ENCODE results near the gene TP53I13. TPM values are rescaled to one million over a fixed set of nuclear protein-coding genes. Genes with fewer than 3 reads are reported as not detected.

Gene TP53I13
- total RNA-seq, 1 experiment from 2014 or later = 33.3 TPM

DNA sequence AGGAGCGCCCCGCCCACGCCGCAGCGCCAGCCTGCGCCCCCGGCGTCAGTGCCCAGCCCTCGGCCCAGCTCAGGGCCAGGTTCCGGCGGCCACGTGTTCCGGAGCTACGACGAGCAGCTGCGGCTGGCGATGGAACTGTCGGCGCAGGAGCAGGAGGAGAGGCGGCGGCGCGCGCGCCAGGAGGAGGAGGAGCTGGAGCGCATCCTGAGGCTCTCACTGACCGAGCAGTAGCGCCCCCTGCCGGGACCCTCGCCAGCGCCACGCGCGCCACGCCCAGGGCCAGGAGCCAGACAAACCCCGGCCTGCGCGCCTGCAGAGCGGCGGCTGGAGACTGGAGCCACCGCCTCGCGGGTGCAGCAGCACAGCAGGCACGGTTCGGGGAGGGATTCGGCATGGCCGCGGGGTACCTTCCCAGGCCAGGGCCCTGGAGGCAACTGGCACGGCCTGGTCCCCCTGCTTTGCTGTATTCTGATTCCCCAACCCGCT is 44.9 kb downstream of the TP53I13 start:
- no peaks in the 10 kb centered on the region for H3K9me2 ChIP-seq (ENCODE audit: insufficient read depth)
- H4K20me1 ChIP-seq (ENCODE audit: insufficient read depth) = no peaks in the 10 kb centered on the region
- no peak for ATAC-seq
- RAD21 ChIA-PET (ENCODE audit: low non-redundant PET in 1 of 2, low total read pairs in 2 of 2, uncharacterized antibody in 2 of 2, unreplicated experiment in 2 of 2) = interaction anchor here in 1 of 2 experiments (0.7 kb wide), 1 partner anchor 52 kb away, joined by 4 read pairs; no protein-coding TSS in a partner anchor
- H3K27ac ChIP-seq (ENCODE audit: low read depth, low read length) = no peak overlapping the region
- no peaks in the 10 kb centered on the region for H3K9me3 ChIP-seq (ENCODE audit: control insufficient read depth in 1 of 2, insufficient read depth in 1 of 2, low read depth in 1 of 2, low read length in 2 of 2)
- H3K4me1 ChIP-seq (ENCODE audit: control insufficient read depth in 1 of 2, insufficient read depth in 2 of 2, low read length in 2 of 2) = peaks cover 11 to 27% of the 10 kb centered on the region in 2 experiments
- H3K36me3 ChIP-seq (ENCODE audit: control insufficient read depth in 1 of 2, insufficient read depth in 2 of 2, low read length in 2 of 2) = no peaks in the 10 kb centered on the region
- H3K4me2 ChIP-seq (ENCODE audit: low read length) = no peak overlapping the region
- POLR2A ChIA-PET = no interaction called here
- TF ChIP-seq ATF3 (IDR thresholded peaks at IDR 0.05) = no peak
- no peak for TF ChIP-seq CBX3 (IDR thresholded peaks at IDR 0.05; ENCODE audit: low read depth)
- TF ChIP-seq, protein P1, sequence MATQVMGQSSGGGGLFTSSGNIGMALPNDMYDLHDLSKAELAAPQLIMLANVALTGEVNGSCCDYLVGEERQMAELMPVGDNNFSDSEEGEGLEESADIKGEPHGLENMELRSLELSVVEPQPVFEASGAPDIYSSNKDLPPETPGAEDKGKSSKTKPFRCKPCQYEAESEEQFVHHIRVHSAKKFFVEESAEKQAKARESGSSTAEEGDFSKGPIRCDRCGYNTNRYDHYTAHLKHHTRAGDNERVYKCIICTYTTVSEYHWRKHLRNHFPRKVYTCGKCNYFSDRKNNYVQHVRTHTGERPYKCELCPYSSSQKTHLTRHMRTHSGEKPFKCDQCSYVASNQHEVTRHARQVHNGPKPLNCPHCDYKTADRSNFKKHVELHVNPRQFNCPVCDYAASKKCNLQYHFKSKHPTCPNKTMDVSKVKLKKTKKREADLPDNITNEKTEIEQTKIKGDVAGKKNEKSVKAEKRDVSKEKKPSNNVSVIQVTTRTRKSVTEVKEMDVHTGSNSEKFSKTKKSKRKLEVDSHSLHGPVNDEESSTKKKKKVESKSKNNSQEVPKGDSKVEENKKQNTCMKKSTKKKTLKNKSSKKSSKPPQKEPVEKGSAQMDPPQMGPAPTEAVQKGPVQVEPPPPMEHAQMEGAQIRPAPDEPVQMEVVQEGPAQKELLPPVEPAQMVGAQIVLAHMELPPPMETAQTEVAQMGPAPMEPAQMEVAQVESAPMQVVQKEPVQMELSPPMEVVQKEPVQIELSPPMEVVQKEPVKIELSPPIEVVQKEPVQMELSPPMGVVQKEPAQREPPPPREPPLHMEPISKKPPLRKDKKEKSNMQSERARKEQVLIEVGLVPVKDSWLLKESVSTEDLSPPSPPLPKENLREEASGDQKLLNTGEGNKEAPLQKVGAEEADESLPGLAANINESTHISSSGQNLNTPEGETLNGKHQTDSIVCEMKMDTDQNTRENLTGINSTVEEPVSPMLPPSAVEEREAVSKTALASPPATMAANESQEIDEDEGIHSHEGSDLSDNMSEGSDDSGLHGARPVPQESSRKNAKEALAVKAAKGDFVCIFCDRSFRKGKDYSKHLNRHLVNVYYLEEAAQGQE (IDR thresholded peaks at IDR 0.05; ENCODE audit: low read depth) = no peak
- no peak for TF ChIP-seq SIN3A (IDR thresholded peaks at IDR 0.05; ENCODE audit: low read depth)
- TF ChIP-seq ZFX (IDR thresholded peaks at IDR 0.05) = no peak
- TF ChIP-seq ZNF274 (IDR thresholded peaks at IDR 0.05; ENCODE audit: low read depth, low read length) = no peak
- TF ChIP-seq, protein P2, sequence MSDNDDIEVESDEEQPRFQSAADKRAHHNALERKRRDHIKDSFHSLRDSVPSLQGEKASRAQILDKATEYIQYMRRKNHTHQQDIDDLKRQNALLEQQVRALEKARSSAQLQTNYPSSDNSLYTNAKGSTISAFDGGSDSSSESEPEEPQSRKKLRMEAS (IDR thresholded peaks at IDR 0.05) = no peak
- TF ChIP-seq POLR2AphosphoS5 (IDR thresholded peaks at IDR 0.05; ENCODE audit: low read depth, low read length) = no peak
- TF ChIP-seq POLR2A (IDR thresholded peaks at IDR 0.05; ENCODE audit: borderline replicate concordance, extremely low read depth, insufficient read depth, insufficient read length) = no peak
- TF ChIP-seq SRF (IDR thresholded peaks at IDR 0.05; ENCODE audit: low read depth) = no peak
- H3K9ac ChIP-seq (ENCODE audit: low read length) = no peak overlapping the region
- H2AFZ ChIP-seq (ENCODE audit: low read depth, low read length, poor library complexity, severe bottlenecking) = no peak overlapping the region
- CTCF ChIA-PET = no interaction called here
- intact Hi-C loops (cut with micrococcal nuclease) = no loop called here
- H3K79me2 ChIP-seq (ENCODE audit: insufficient read depth, low read length) = no peaks in the 10 kb centered on the region
- no TSS peak for BruUV-seq (replicated peaks)
- H3K4me3 ChIP-seq (replicated peaks in 1 of 2; ENCODE audit: low read depth in 1 of 2, low read length in 2 of 2) = no peak overlapping the region
- no peak for DNase-seq (ENCODE audit: low read depth, low spot score)
- H3K27me3 ChIP-seq (ENCODE audit: insufficient read depth, low read length) = no peaks in the 10 kb centered on the region

Measured in HCT116 (cell line).